NCI-H2029 treated with DMSO at 0.1 percent for 48 hours (cell line): ENCODE data around the gene LSP1.

Experiments
- DNase-seq: peaks from one replicate; lab custom pipeline; 2025; lab: John Stamatoyannopoulos, UW

LSP1 gene

DNA sequence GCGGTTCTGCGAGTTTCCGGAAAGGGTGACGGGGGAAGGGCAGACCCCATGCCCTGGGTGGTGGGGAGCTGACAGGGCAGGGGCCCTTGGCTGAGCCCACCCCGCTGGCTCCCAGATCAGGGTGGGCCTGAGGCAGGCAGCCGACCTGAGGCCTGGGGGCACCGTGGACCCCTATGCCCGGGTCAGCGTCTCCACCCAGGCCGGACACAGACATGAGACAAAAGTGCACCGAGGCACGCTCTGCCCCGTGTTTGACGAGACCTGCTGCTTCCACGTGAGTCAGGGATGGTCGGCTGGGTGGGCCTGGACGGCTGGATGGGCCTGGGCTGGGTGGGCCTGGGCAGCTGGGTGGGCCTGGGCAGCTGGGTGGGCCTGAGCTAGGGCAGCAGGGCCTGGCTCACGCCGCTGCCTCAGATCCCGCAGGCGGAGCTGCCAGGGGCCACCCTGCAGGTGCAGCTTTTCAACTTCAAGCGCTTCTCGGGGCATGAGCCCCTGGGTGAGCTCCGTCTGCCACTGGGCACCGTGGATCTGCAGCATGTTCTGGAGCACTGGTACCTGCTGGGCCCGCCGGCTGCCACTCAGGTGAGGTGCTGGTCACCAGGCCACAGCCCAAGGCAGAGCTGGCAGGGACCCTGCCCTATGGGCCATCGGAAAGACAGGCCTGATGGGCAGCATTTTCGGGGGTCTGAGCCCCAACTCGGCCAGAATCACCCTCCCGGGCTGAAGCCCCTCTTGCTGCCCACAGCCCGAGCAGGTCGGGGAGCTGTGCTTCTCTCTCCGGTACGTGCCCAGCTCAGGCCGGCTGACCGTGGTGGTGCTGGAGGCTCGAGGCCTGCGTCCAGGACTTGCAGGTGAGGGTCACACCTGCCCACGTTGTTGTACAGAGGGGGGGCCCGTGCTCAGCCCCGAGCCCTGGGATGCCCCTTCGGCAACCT, 16.6 kb upstream of the LSP1 start:
- no peak for DNase-seq

DNA sequence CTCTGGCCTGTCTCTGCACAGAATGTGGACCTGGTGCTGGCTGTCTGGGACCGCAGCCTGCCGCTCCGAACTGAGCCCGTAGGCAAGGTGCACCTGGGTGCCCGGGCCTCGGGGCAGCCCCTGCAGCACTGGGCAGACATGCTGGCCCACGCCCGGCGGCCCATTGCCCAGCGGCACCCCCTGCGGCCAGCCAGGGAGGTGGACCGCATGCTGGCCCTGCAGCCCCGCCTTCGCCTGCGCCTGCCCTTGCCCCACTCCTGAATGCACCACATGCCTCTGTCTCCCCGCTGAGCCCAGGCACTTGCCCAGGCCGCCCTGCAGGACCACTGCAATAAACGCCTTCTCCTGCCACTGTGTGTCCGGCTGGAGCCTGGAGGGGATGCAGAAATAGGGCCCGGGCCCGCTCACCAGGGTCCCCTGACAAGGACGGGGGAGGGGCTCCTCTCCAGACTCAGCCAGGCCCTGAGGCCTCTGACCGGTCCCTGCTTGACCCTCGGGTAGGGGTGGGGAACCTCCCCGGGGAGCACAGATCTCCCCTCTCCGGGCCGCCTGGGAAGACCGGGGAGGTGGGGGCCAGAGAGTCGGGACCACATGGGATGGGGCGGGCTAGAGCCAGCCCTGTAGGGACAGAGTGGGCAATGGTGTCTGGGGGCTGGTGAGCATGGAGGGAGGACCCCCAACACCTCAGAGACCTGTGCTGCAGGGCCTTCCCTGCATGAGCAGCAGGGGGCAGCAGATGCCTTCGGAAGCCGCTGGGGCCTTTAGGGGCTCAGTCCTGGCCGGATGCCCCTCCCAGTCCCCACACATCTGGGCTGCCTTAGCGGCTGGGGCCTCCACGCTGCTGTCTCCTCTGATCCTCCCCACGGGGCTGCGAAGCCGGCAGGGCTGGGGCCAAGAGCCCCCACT, 15.5 kb upstream of the LSP1 start:
- DNase-seq: no peak

DNA sequence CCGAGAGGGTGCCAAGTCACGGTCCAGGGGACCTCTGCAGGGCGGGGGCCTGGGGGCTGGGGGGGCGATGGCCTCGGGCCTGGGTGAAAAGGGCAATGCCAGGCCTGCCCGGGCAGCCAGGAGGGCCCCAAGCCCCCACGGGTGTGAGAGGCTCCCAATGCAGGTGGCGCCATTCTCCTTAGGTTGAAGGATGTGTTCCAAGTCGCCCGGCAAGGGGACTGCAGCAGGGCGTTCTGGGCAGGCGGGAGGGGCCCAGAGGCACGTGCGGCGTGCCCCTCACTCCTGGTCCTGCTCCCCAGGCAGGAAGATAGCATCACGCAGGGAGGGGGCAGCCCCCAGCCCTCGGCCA, 14.8 kb upstream of the LSP1 start:
- DNase-seq: no peak

DNA sequence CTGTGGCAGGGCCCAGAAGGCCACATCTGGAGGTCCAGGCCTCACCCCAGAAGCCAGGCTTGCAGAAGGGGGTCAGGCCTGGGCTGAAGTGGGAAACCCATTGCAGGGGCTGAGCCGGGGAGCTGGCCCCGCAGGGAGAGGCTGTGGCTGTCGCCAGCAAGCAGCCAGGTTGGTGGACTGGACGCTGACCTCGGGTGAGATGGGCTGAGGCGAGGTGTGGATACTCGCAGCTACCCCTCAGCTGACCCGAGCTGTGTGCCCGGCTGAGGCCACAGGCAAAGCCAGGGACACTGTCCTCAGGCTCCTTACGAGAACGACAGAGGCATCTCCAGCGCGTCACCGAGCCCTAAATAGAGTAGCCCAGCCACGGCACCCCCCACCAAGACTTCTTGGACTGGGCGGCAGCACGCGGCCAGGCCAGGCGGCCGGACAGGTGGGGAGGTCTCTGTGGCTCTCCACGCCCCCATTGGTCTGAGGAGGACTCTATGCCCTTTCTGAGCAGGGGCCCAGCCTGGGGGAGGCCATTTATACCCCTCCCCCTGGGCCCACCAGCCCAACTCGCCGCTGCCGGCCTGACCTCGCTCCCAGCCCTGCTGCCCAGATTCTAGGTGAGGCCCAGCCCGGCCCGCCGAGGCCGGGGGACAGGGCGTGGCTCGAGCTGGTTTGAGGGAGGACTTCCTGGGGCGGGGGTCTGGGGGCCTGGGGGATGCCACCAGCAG, 14.3 kb upstream of the LSP1 start, which contains the start of gene TNNI2:
Gene TNNI2 (plus strand): TSS at position 556 of the 719 bp plus-strand sequence. CDS start 716 bp downstream, outside the sequence.
- no peak for DNase-seq

DNA sequence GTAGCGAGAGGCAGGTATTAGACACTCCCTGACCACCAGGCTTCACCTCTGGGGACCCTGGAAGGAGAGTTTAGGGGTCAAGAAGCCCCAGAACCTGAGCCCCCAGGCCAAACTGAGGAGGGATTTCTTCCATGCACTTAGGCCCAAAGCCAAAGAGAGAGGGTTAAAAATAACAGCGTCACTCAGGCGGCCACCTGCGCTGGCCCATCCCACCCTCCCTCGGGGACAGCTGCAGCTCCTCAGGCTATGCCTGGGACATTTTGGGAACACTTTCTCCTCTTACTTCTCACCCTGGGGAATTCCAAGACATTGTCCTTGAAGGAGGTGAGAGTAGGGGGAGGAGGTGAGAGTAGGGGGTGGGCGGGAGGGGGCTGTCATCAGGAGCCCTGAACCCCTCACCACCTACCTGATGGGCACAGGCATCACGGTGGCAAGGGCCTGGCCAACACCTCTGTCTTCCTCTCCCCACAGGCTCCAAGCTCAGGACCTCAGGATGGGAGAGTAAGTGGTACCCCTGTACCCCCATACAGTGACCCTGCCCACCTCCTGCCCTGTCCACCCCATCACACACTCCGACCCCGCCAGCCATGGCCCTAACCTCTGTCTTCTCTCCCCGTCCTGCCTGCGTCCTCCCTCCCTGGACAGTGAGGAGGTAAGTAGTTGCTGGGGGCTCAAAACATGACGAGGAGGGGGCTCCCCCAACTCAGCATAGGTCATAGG, 13.5 kb upstream of the LSP1 start:
- no peak for DNase-seq

DNA sequence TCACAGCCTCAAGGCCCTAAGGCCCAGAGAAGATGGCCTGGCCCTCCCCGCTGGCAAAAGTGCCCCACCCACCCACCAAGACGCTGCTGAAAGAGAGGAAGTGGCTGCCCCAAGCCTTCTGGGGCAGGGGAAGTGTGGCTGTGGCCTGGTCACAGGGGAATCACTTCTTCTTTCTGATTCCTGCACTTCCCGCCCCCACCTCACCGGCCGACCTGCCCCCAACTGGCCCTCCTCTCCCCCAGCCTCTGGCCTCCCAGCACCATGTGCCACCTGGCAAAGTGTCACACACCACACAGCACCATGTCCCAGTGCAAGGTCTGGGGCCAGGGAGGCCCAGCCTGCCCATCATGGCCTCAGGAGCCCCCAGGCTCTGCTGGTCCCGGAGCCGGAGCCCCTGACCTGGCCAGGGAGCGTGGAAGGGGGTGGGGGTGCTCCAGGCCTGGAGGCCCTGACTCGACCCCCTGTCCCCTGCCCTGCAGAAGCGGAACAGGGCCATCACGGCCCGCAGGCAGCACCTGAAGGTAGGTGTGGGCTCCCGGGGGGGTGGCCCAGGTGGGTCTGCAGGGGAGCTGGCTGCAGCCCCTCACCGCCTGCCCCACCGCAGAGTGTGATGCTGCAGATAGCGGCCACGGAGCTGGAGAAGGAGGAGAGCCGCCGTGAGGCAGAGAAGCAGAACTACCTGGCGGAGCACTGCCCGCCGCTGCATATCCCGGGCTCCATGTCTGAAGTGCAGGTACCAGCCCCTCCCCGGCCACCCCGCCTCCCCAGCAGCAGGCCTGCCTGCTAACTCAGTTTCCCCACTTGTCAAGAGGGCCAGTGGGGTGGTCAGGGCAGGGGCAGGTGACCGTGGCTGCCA, 12.7 kb upstream of the LSP1 start:
- DNase-seq: no peak

DNA sequence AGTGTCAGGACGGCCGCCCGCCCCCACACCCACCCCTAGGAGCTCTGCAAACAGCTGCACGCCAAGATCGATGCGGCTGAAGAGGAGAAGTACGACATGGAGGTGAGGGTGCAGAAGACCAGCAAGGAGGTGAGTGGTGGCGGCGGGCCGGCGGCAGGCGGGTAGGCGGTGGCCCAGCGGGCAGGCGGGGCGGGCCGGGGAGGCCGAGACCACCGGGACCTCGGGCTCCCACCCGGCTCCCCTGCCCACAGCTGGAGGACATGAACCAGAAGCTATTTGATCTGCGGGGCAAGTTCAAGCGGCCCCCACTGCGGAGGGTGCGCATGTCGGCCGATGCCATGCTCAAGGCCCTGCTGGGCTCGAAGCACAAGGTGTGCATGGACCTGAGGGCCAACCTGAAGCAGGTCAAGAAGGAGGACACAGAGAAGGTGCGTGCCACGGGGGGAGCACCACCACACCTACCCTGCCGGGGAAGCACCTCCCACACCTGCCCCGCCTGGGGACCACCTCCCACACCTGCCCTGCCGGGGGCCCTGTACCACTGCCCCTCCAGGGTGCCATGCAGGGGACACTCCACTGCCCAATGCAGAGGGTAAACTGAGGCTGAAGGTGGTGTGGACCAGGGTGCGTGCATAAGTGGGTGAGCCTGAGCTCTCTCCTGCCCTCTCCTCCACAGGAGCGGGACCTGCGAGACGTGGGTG, 12.0 kb upstream of the LSP1 start:
- DNase-seq: no peak

DNA sequence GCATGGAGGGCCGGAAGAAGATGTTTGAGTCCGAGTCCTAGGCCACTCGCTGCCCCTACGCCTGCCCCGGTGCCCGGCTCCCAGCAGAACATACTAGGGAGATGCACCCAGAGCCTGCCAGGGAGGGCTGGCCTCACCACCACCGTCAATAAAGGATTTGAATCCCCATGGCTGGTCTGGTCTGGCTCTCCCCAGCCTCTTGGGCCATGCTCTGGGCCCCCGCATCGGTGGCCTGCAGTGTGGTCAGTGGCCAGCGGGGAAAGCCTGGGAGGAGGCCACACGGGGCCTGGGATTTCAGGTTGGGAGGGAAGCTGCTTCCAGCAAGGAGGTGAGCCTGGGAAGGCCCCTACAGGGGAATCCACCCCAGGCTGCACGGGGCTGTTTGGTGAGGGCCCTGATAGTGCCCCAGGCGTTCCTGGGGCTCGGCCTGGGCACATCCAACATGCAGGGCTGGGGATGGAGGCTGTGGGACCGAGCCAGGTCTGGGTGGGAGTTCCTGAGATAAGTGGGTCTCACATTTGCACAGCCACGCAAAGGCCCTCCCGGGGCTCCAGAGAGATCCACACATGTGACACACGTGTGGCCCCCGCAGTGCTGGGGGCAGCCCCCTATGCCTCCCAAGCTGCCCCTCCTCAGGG, 11.3 kb upstream of the LSP1 start:
- DNase-seq: no peak

DNA sequence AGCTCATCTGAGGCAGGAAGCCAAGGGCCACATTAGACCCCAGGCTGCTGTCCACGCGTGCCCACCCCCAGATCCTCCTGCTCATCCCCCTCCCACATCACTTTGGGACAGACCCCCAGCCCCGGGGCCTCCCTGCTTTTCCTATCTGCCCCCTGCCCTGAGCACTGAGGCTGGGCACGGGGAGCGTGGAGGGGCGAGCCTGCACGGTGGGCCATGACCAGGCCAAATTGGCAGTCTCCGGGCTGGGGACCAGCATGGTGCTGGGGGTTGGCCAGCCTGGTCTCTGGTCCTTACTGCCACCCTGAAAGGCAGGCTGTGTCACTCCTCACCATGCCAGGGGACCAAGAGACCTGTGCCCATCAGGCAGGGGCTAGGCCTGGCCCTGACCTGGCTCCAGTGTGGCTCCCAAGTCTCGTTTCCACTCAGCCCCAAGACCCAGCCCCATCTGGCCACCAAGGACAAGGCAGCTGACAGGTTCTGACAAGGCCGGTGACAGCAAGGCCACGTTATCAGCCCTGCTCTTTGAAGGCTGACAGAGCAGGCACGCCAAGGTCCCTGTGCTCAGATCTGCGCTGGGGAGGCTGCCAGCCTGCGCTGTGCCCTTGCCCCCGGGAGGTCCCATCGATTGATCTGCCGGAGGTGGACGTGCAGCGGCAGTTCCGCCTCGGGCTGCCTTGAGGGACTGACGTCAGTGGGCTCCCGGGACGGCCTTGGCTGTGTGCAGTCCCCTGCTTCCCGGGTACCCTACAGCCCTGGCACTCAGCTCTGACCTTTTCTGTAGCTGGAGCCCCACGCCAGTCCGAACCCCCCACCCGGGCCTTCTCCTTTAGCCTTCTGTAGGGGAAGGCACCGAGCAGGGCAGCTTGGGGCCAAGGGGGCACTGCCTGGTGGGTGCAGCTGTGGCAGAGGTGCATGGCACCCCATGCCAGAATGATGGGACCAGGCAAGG, 10.5 kb upstream of the LSP1 start:
- DNase-seq: no peak

DNA sequence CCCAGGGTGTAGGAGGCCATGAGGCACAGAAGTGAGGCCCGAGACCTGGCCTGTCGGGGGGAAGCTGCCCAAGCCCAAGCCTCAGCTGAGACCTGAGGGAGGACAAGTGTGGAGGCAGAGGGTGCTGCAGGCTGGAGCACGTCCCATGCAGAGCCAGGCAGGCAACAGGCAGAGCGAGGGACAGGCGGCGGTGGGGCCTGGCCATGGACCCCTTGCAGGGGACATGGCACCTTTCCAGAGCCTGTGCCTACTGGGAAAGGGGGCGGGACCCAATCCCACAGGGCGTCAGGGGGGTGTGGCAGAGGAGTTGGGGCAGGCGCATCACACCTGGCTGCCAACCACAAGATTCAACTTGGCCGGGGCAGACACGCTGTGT, 9.8 kb upstream of the LSP1 start:
- no peak for DNase-seq

DNA sequence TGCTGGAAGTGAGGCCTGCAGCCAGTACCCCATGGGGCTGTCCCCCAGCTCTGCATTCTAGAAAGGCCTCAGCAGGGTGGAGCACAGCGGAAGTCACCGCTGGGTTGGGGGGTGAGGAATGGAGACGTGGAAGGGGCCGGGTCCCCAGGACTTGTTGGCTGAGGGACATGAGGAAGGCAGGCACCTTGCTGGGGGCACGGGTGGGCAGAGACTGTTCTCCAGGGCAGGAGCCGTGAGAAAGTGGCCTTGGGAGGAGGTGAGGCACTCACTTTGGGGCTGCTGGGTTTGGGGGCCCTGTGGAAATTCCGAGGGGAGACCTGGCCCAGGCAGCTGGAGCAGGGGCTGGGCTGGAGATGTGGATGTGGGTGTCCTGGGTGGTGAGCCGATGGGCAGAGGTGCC, 9.1 kb upstream of the LSP1 start:
- no peak for DNase-seq

DNA sequence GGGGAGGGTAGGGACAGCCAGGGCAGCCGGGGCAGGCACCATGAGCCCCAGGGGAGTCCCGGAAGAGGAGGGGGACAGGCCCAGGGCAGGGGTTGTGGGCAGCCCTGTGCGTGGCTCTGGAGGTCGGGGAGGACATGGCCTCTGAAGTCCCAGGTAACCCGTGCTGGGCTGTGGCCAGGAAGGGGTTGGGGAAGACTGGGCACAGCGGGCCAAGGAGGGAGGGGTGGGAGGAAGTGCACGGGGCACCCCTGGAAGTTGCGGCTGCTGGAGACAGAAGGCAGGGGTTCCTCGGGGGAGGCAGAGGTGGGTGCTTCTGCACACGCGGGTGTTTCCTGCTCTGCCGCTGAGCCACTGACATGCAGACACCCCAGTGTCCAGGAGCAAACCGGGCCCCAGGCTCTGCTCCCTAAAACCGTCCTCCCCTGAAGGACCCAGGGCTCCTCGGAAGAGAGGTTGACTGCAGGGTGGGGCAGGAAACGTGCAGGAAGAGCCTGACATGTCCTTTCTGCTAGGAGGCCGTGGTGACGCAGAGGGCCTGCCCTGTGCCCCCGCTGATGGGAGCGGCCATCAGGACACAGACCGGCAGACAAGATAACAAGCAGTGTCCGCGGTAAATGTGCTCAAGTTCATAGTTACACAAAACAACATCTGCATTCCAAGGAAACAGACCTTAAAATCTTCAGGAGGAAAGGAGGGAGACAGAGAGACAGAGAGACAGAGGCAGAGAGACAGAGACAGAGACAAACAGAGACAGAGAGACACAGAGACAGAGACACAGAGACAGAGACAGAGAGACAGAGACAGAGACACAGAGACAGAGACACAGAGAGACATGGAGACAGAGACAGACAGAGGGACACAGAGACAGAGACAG, 8.4 kb upstream of the LSP1 start:
- no peak for DNase-seq

DNA sequence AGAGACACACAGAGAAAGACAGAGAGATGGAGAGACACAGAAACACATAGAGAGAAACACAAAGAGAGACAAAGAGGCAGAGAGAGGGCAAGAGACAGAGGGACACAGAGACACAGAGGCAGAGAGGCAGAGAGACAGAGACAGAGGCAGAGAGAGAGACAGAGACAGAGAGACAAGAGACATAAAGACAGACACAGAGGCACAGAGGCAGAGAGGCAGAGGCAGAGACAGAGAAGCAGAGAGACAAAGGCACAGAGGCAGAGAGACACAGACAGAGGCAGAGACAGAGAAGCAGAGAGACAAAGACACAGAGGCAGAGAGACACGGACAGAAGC, 7.8 kb upstream of the LSP1 start:
- no peak for DNase-seq

DNA sequence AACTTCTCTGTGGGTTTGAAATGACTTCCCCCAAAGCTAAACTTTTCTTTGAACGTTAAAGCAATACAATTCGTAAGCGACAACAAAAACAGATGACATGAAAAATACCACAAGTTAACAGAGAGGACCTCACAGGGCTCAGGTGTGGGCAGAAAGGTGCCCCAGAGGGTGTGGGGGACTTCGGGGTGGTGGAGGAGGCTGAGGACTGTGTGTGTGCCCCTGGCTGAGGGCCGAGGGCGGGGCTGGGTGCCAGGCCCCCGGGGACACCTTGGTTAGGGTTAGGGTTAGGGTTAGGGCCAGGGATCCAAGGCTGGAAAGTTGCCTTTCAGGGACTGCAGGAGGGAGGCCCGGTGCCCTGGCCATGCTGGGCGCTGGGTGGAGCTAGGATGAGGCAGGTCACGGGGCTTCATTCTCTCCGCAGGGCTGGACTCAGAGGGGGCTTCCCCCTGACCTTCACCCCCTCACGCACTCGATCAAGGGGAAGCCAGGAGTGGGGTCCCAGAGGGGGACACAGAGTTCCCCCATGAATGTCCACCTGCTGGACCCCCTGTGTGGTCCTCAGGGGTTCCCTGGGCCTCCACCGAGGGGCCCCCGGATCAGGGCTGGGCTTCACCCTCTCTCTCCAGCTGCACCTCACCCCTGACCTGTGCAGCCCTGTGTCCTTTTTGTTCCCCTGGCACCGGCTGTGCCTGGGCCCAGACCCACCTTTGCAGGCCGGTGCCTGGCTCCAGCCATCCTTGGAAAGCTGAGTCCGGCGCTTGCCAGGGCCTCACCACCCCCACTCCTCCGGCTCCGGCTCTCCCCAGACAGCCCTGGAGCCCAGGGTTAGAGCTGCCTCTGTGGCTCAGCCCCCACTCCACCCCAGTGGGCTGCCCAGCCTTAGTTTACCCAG, 7.1 kb upstream of the LSP1 start:
- no peak for DNase-seq

DNA sequence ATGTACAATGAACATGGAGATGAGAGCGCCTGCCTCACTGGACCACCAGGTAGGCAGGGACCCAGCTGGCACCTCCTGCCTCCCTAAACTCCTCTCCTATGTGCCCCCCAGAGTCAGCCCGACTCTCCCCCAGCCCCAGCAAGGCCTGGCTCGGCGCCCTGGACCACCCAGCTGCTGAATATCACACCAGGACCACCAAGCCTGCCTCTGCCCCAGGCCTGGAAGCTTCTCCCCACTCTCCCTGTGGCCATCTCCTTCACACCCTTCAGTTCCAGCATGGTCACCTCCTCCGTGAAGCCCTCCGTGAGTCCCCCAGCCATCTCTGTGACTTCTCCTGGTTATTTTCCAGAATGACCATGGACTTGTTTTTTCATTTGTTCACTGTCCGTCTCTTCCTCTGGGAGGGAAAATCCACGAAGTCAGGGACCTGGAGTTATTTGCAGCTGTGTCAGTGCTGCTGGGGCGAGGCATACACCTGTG, 6.4 kb upstream of the LSP1 start:
- DNase-seq: no peak

DNA sequence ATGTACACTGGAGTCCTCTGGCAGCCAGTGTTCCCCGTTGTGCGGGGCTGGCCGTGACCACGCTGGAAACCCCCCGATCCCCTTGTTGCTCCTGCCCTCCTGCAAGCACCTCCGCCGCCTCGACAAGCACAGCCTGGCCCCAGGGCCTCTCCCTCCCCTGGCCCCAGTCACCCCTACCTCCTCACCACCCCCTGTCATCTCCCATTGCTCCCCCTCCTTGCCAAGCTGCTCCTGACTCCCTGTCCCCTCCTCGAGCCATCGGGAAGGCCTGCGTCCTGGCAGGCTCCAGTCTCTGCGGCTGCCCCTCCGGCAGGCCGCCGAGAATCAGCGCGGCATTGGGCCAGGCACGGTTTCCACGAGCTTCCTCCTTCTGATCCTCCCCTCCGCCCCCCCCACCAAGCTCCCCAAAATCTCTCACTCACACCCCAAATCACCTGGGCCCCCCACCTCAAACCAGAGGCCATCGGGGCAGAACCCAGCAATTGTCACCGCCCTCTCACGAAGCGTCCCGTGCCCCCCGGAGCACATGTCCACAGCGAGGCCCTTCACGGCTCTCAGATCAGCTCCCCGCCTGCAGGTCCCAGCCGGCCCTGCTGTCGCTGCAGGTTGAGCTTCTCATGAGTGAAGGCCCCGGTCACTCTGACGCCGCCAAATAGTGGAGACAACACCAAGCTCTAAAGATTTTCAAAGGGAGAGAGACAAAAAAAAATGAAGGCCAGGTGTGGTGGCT, 5.7 kb upstream of the LSP1 start:
- DNase-seq: no peak
